PC-9 (cell line): ENCODE results near the gene RPL13A. TPM values are rescaled to one million over a fixed set of nuclear protein-coding genes. Genes with fewer than 3 reads are reported as not detected.

Experiments
- BruUV-seq: library from RNA; stranded (reverse); fragments of 400-500 nt; replicated peaks from 2 replicates; lab custom pipeline; 2021; lab: Mats Ljungman, UMichigan
- CTCF ChIA-PET: fragments of 300-600 bp; sonication (Branson Sonifier 250); formaldehyde crosslinking; loops from one replicate; lab custom pipeline; 2022; ENCODE audit warnings: antibody characterized with exemption; lab: Charles Lee
- POLR2A ChIA-PET: fragments of 300-600 bp; sonication (Branson Sonifier 250); formaldehyde crosslinking; loops from one replicate; lab custom pipeline; 2022; ENCODE audit warnings: antibody characterized with exemption; ENCODE audit not compliant: unreplicated experiment; lab: Charles Lee
- DNase-seq, 2 experiments: peaks; one replicate each; pipeline versions ENCODE4 v3.0.0 to v3.0.0-alpha.2; 2015 to 2022; ENCODE audit warnings: mixed read lengths in 1 of 2
- H2AFZ ChIP-seq: fragments of 200-600 bp; sonication (generic); 2 replicates; pipeline ENCODE4 v1.8.1; 2017; ENCODE audit warnings: antibody characterized with exemption
- H3F3A ChIP-seq: fragments of 200-600 bp; sonication (generic); 2 replicates; pipeline ENCODE4 v1.8.1; 2017; ENCODE audit warnings: antibody characterized with exemption, mild to moderate bottlenecking, low read depth; ENCODE audit not compliant: insufficient read depth
- H3K27ac ChIP-seq: fragments of 200-600 bp; sonication (generic); 2 replicates; pipeline ENCODE4 v1.6.1; 2016; ENCODE audit warnings: mixed run types
- H3K27me3 ChIP-seq: fragments of 200-600 bp; sonication (generic); 2 replicates; pipeline ENCODE4 v1.6.1; 2016; ENCODE audit warnings: low read depth, mixed run types; ENCODE audit not compliant: insufficient read depth
- H3K36me3 ChIP-seq: fragments of 200-600 bp; sonication (generic); 2 replicates; pipeline ENCODE4 v1.6.1; 2016; ENCODE audit warnings: low read depth, mixed run types
- H3K4me1 ChIP-seq: fragments of 200-600 bp; sonication (generic); replicated peaks from 2 replicates; pipeline ENCODE4 v1.6.1; 2016; ENCODE audit warnings: mixed run types; ENCODE audit not compliant: insufficient read depth
- H3K4me2 ChIP-seq: fragments of 200-600 bp; sonication (generic); 2 replicates; pipeline ENCODE4 v1.6.1; 2017; ENCODE audit warnings: mixed run types
- H3K4me3 ChIP-seq: fragments of 200-600 bp; sonication (generic); 2 replicates; pipeline ENCODE4 v1.6.1; 2016; ENCODE audit warnings: mixed run types
- H3K79me2 ChIP-seq: fragments of 200-600 bp; sonication (generic); 2 replicates; pipeline ENCODE4 v1.6.1; 2017; ENCODE audit warnings: low read depth, mixed run types
- H3K9me2 ChIP-seq: fragments of 200-600 bp; sonication (generic); 2 replicates; pipeline ENCODE4 v1.8.1; 2017; ENCODE audit warnings: mild to moderate bottlenecking; ENCODE audit not compliant: insufficient read depth
- H3K9me3 ChIP-seq: fragments of 200-600 bp; sonication (generic); 2 replicates; pipeline ENCODE4 v1.8.1; 2016; ENCODE audit warnings: low read depth; ENCODE audit not compliant: insufficient read depth
- H4K20me1 ChIP-seq: fragments of 200-600 bp; sonication (generic); 2 replicates; pipeline ENCODE4 v1.8.1; 2017; ENCODE audit not compliant: insufficient read depth
- EZH2 ChIP-seq: fragments of 200-600 bp; sonication (generic); IDR thresholded peaks from 2 replicates; pipeline ENCODE4 v1.8.0; 2017; ENCODE audit warnings: antibody characterized with exemption, low read depth
- intact Hi-C: fragments of 100-400 bp; cut with micrococcal nuclease; formaldehyde crosslinking; loops from one replicate; pipeline ENCODE4 v1.10.0; 2022; ENCODE audit not compliant: unreplicated experiment
- total RNA-seq: library from RNA; stranded (reverse); gene quantifications from 2 replicates; pipeline ENCODE4 v1.2.3, GENCODE V29; 2021
- TF ChIP-seq, protein P1 (sequence below): fragments of 200-600 bp; sonication (generic); conservative IDR thresholded peaks from 2 replicates; pipeline ENCODE4 v1.6.1; 2017; ENCODE audit warnings: mixed run types, antibody characterized with exemption, mild to moderate bottlenecking, moderate library complexity

Gene RPL13A
- total RNA-seq, 1 experiment from 2014 or later = 2,360 TPM

DNA sequence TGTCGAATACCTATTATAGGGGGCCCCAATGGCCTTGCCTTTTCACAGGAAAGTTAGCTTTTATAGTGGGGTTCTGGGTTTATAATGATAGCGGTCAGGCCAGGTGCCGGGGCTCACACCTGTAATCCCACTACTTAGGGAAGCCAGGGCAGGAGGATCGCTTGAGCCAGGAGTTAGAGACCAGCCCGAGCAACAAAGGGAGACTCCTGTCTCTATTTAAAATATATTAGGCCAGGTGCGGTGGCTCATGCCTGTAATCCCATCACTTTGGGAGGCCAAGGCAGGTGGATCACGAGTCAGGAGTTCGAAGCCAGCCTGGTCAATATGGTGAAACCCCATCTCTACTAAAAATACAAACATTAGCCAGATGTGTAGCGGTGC, 16.2 kb downstream of the RPL13A start:
- BruUV-seq = no TSS peak
- ChIA-PET POLR2A (interaction anchor here (0.6 kb wide), 1 partner anchor 339 kb away, joined by 3 read pairs; no protein-coding TSS in a partner anchor), CTCF (interaction anchor here (0.5 kb wide), 1 partner anchor 42 kb away, joined by 3 read pairs; no protein-coding TSS in a partner anchor)
- H3K27me3 ChIP-seq = no peaks in the 10 kb centered on the region
- H2AFZ ChIP-seq = no peak overlapping the region
- no peak overlapping the region for H3K27ac ChIP-seq
- H4K20me1 ChIP-seq = peaks cover 17% of the 10 kb centered on the region
- peaks cover 51% of the 10 kb centered on the region for H3F3A ChIP-seq
- H3K9me2 ChIP-seq = no peaks in the 10 kb centered on the region
- TF ChIP-seq, protein P1, sequence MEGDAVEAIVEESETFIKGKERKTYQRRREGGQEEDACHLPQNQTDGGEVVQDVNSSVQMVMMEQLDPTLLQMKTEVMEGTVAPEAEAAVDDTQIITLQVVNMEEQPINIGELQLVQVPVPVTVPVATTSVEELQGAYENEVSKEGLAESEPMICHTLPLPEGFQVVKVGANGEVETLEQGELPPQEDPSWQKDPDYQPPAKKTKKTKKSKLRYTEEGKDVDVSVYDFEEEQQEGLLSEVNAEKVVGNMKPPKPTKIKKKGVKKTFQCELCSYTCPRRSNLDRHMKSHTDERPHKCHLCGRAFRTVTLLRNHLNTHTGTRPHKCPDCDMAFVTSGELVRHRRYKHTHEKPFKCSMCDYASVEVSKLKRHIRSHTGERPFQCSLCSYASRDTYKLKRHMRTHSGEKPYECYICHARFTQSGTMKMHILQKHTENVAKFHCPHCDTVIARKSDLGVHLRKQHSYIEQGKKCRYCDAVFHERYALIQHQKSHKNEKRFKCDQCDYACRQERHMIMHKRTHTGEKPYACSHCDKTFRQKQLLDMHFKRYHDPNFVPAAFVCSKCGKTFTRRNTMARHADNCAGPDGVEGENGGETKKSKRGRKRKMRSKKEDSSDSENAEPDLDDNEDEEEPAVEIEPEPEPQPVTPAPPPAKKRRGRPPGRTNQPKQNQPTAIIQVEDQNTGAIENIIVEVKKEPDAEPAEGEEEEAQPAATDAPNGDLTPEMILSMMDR = no peak
- TF ChIP-seq EZH2 = no peak
- intact Hi-C loops = loop anchor here (2.0 kb wide), 1 partner anchor 169 kb away; no protein-coding TSS in a partner anchor
- H3K9me3 ChIP-seq = no peaks in the 10 kb centered on the region
- H3K4me1 ChIP-seq = peaks cover under 1% of the 10 kb centered on the region; the same call in 1 of the 2 replicates
- no peak overlapping the region for H3K4me2 ChIP-seq
- peaks cover 6% of the 10 kb centered on the region for H3K79me2 ChIP-seq
- DNase-seq = no peak
- H3K36me3 ChIP-seq = peaks cover 13% of the 10 kb centered on the region
- H3K4me3 ChIP-seq = no peak overlapping the region

DNA sequence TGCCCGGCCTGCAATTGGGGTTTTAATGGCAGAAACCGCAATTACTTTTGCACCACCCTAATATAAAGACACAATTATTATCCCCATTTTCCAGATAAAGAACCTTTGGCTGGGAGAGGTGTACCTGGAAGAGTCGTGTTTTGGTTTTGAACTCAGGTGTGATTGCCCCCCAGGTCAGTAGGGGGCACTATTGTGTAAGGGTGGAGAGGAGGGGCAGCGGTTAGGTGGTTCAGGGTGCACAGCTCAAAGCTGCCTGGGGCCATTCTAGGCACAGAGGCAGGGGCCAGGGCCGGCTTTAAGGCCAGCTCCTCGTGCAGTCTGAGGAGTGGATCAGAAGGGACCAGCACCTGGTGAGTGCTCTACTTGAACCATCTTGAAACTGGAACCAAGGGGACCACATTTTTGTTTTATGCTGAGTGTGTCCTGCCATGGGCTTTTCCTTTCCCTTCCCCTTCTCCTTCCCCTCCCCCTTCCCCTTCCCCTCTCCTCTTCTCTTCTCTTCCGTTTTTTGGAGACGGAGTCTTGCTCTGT, 19.2 kb downstream of the RPL13A start:
- intact Hi-C loops = loop anchor here (1.0 to 2.0 kb wide), 3 partner anchors 40 to 172 kb away; no protein-coding TSS in a partner anchor
- peaks cover 20% of the 10 kb centered on the region for H3F3A ChIP-seq
- no peak overlapping the region for H3K27ac ChIP-seq
- ChIA-PET CTCF (interaction anchor here (0.6 to 1.1 kb wide), 5 partner anchors 30 to 179 kb away, joined by 3 to 11 read pairs (median 4); no protein-coding TSS in a partner anchor), POLR2A (interaction anchor here (0.5 kb wide), 1 partner anchor 73 kb away, joined by 4 read pairs; no protein-coding TSS in a partner anchor)
- H3K4me3 ChIP-seq = no peak overlapping the region
- no peak overlapping the region for H3K4me2 ChIP-seq
- BruUV-seq = no TSS peak
- H3K36me3 ChIP-seq = no peaks in the 10 kb centered on the region
- no peak overlapping the region for H2AFZ ChIP-seq
- H3K9me2 ChIP-seq = no peaks in the 10 kb centered on the region
- H3K4me1 ChIP-seq = no peaks in the 10 kb centered on the region
- no peaks in the 10 kb centered on the region for H3K27me3 ChIP-seq
- peak in 1 of 2 experiments; percentile 70 for DNase-seq
- no peaks in the 10 kb centered on the region for H3K9me3 ChIP-seq
- no peaks in the 10 kb centered on the region for H4K20me1 ChIP-seq
- H3K79me2 ChIP-seq = no peaks in the 10 kb centered on the region
- no peak for TF ChIP-seq EZH2
- TF ChIP-seq, protein P1 = peak; percentile 89

DNA sequence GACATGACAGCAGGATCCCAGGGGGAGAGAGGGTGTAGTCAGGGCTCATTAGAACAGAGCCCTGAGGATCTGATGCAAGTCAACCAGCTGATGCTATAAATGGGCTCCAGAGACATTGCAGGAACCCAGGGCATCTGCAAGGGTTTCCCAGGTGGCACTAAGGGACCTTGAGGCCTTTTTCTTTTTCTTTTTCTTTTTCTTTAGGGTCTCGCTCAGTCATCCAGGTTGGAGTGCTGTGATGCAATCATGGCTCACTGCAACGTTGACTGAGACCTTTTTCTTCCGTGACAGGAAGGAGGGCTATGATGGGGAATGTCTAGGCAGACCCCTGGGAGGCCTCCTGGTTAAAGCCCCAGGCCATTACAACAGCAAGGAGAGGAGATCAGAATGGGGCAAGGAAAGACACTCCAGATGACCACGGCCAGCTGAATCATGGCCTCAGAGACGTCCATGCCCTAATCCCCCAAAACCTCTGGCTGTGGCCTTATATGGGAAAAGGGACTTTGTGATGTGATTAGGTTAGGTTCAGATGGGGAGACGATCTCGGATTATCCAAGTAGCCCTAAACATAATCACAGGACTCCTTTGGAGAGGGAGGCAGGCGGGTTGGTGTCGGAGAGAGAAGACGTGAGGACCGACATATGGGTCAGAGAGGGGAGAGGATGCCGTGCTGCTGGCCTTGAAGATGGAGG, 20.5 kb downstream of the RPL13A start:
- H3K4me3 ChIP-seq = no peak overlapping the region
- H3K36me3 ChIP-seq = no peaks in the 10 kb centered on the region
- CTCF ChIA-PET = no interaction called here
- no peaks in the 10 kb centered on the region for H4K20me1 ChIP-seq
- no peaks in the 10 kb centered on the region for H3K4me1 ChIP-seq
- no TSS peak for BruUV-seq
- no peak overlapping the region for H3K27ac ChIP-seq
- H2AFZ ChIP-seq = no peak overlapping the region
- TF ChIP-seq, protein P1 = no peak
- no peak for TF ChIP-seq EZH2
- DNase-seq = no peak
- intact Hi-C loops = loop anchor here (2.0 kb wide), 1 partner anchor 39 kb away; no protein-coding TSS in a partner anchor
- H3K9me2 ChIP-seq = no peaks in the 10 kb centered on the region
- H3F3A ChIP-seq = 0 out of 2 replicates have a peak, but pooled peaks cover 7% of the 10 kb centered on the region
- POLR2A ChIA-PET = interaction anchor here (0.5 kb wide), 1 partner anchor 1301 kb away, joined by 4 read pairs; no protein-coding TSS in a partner anchor
- 0 out of 2 replicates have a peak, but pooled peaks cover 3% of the 10 kb centered on the region for H3K27me3 ChIP-seq
- no peaks in the 10 kb centered on the region for H3K9me3 ChIP-seq
- no peaks in the 10 kb centered on the region for H3K79me2 ChIP-seq
- H3K4me2 ChIP-seq = no peak overlapping the region
